GM21367 (cell line): Measurements from ENCODE around the gene GRIN2A.

Experiments used
- ATAC-seq: cut with Tn5 transposase; IDR thresholded peaks from one replicate; pipeline ENCODE4 v1.9.1; 2021; ENCODE audit not compliant: unreplicated experiment

The GRIN2A gene

DNA sequence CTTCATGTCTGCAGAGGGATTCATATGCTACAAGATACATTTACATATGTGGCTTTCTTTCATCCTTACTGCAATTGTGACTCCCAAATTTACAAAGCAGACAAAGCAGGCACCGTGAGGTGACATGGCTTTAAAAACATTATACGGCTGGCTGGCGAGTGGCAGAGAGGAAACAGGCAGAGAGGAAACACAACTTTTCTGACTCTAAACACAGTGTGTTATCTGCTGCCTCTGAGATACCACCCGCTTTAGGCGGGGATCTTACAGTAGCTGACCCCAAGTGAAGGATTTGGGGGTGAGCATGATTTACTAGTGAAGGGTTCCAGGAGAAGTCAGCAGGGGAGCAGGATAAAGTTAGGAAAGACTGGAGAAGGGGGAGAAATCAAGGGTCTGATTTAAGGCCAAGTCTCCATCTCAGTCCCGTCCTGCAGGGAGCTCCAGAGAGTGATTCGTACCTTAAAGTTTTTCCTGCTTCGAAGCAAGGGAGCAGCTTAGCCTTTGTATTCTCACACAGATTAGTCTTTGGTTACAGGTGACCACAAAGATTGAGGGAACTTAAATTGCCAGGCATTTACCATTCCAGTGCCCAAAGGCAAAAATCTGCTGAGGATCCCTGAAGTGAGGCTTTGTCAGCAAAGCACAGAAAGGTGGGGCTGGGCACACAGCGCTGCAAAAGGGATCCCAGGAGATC, 355.0 kb downstream of the GRIN2A start:
- ATAC-seq: no peak

DNA sequence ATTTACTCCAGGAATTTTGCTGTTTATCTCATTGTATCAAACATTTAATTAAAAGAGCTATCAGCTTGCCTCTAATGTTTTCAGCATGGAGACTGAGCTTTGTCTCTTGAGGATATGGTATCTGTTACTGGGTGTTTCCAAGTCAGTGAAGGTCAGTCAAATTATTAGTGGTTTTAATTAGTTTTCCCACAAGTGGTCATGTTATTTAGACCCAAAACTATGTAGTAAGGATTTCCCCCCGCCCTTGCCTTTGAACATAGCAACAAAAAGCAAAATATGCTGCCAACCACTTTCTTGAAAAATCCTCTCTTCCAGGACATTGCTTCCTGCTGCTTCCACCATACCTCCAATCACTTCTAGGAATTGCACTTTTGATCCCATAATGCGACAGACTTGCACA, 355.6 kb downstream of the GRIN2A start:
- no peak for ATAC-seq

DNA sequence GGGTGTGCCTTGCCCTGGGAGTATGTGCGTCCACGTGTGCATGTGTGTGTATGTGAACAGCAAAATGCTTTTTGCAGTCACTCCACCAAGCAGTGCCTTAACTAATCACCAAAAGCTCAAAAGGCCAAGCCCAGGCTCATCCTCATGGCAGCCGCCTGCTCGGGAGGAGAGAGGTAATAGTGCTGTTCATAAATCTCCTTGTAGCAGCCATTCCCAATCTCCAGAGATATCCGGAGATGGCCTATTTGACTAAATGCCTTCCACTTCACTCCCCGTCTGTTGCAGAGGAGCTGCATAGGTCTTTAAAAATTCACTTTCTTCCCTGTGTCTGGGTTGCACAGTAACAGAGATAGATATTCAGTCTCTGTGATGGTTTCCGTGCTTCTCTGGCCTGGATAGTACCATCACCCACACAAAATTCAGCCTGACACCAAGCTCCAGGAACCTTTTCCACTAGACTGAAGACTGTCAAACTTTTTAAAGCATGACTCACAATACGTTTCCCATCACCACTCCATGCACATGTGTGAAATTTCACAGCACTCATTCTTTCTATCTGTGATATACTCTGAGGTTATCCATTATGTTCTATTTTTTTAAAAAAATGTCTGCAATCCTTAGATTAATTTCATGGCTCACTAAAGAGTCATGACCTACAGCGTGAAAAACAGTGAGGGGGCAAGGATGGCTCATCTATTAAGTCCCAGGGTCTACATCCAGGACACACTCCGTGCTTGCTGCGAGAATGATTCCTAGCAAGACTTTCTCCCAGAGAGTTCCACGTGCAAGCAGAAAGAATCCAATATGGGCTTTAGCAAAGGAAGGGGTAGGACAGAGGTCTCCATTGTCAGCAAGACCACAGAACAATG, 357.8 kb downstream of the GRIN2A start:
- no peak for ATAC-seq

DNA sequence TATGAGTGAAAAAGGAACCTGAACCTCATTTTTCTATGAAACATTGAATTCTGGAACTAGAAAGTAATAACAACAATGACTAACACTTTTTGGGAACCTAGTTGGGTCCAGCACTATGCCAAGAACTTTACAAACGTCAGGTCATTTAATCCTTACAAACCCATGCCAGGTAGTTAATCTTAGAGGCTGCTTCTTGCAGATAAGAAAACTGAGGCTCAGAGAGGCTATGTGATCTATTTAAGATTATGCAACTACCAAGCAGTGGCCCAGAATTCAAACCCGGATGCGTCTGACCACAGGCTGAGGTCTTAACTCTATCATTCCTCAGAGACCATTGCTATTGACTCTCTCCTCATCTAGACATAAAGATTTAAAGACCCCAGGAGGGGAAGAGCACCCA, 358.7 kb downstream of the GRIN2A start:
- ATAC-seq: no peak

- ATAC-seq: no peak
Measured at GRCh38 chr16:9821970-9822369, 360.3 kb downstream of the GRIN2A start.

GRCh38 chr16:9821331-9821730, 360.9 kb downstream of the GRIN2A start:
- no peak for ATAC-seq

DNA sequence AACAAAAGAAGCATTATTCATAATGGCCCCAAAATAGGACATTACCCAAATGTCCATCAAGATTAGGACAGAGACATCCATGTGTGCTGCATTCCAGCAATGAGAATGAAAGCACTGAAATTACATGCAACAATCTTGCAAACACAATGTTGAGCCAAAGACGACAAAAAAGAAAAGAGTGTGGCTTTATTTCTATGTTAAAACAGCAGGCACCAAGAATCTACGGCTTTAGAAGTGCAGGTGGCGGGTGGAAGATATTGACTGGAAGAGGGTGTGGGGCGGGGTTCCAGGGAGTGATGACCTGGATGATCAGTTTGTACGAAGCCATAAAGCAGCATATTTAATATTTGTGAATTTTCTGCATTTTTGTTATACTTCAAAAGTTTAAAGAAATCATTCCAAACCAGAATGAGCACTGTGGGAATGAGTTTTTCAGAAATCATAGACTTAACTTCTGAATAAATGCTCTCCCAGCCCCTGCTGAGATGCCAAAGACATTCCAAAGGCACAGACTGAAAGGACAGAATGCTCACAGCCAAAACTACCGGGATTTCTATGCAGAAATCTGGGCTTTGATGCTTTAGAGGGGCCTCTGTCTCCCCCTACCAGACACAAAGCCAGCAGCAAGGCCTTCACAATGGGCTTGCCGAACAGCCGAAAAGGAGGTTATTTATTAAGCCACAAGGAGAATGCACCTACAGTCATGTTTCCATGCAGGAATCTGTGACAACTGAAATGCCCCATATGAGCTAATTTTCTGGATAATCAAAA, 361.6 kb downstream of the GRIN2A start:
- no peak for ATAC-seq

DNA sequence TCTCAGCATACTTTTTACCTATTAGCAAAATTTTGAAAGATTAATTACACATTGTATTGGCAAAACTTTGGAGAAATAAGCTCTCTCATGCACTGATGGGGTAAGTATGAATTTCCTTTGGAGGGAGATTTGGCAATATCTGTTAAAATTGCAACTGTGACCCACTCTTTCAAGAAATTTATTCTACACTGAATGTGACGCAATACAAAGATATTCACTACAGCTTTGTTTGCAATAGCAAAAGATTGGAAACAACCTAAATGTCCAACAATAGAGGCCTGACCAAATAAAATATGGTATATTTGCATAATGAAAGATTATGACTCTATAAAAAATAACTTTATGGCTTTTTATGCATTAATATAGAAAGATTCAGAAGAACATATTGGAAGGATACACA, 363.5 kb downstream of the GRIN2A start:
- ATAC-seq: no peak

- ATAC-seq: no peak
Measured at GRCh38 chr16:9817586-9817985, 364.6 kb downstream of the GRIN2A start.

DNA sequence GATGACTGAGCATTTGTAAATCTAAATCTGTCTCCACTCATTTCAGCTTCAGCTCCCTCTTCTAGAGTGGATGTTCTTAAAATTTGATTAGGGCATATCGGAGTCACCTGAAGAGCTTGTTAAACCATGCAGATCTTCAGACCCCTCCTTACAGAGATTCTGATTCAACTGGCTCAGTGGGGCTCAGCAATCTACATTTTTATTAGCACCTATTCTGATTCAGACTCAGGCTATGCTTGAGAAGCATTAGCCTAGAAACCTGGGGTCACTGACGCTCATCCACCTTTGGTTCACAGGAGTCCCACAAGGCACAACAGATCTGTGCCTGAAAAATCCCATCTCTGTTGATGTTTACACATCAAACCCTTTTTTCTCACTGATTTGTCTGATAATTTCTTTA, 365.6 kb downstream of the GRIN2A start:
- no peak for ATAC-seq

DNA sequence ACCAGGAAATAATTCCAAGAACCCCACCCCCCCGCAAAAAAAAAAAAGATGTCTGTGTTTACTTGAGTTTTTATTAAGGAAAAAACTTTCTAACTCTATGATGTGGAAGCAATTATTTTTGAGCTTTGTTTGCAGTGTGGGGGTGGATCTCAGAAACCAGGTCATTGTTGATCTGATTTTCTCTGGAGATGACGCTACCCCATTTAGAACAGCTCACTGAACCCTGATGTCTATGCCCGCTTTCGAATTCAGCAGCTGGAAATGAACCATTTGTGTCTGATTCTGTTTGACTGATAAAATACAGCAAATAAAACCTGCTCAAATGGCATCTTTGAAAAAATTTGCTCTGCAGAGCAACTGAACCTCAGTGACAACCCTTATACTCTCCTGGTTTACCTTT, 368.6 kb downstream of the GRIN2A start:
- ATAC-seq: no peak

GRCh38 chr16:9808210-9808609, 374.0 kb downstream of the GRIN2A start:
- no peak for ATAC-seq

- no peak for ATAC-seq
Measured at GRCh38 chr16:9807302-9807701, 374.9 kb downstream of the GRIN2A start.

- no peak for ATAC-seq
Measured at GRCh38 chr16:9805109-9805508, 377.1 kb downstream of the GRIN2A start.

DNA sequence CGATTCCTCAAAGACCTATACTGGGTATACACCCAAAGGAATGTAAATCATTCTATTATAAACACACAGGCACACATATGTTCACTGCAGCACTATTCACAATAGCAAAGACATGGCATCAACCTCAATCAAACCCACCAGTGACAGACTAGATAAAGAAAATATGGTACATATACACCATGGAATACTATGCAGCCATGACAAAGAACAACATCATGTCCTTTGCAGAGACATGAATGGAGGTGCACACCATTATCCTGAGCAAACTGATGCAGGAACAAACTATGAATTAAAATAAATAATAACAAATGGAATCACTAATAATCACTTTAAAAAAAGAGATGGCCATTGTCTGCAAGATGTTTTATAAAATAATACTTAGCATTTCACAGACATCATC, 380.1 kb downstream of the GRIN2A start:
- no peak for ATAC-seq

GRCh38 chr16:9801651-9802050, 380.6 kb downstream of the GRIN2A start:
- ATAC-seq: no peak

- ATAC-seq: no peak
Measured at GRCh38 chr16:9800186-9800738, 382.0 kb downstream of the GRIN2A start.

DNA sequence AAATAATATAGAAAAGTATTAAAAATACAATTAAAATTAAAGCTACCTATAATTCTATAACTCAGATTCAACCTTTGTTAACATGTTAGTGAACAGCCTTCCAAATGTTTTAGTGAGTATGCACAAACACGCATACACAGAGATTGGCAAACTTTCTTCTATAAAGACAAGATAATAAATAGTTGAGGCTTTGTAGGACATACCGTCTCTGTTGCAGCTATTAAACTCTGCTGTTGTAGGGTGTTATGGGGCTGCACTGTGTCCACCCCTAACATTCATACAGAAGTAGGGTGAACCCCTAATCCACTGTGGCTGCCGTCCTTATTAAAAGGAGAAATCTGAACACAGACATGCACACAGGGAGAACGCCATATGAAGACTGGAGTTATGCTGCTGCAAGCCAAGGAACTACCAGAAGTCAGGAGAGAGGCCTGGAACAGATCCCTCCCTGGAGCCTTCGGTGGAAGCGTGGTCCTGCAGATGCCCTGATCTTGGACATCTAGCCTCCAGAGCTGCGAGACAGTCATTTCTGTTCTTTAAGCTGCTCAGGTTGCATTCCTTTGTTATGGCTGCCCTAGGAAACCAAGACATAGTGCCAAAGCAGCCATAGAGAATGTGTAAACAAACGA, 383.2 kb downstream of the GRIN2A start:
- no peak for ATAC-seq

DNA sequence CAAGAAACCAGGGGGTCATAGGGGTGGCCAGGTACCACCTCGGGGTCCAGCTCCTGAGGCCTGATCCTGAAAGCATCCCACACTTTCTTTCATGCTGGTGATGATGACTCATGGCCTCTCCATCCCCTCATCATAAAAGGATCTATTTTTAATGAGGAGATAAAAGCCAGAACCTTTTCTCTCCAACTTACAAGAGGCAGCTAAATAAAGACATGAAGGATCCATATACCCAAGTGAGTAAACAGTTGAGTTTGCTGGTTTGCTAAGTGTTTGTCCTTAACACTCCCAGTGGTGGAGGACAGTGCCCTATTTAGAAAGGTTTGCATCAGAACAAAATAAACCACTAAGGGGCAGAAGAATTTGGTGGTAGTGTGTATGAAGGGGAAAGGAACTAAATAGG, 383.8 kb downstream of the GRIN2A start:
- no peak for ATAC-seq

GRCh38 chr16:9797306-9797705, 384.9 kb downstream of the GRIN2A start:
- no peak for ATAC-seq

DNA sequence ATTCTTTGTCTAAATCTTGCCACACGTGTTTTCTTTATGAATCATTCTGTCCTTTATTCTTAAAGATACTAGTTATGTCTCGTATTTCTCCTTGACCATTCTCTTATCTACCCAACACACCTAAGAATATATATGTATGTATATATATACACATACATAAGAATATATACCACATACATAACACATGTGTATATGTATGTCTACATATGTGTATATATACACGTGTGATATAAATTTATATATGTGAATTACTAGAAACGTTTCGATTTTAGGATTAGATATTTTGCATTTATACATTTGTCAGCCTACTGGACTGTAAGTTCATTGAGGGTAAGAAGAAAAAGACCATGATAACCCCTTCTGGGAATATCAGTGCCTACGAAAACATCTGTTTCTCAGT, 388.6 kb downstream of the GRIN2A start:
- ATAC-seq: no peak
